Endothelial cell (in vitro differentiated cells): ENCODE measurements around the gene MR1. TPM values are rescaled to one million over a fixed set of nuclear protein-coding genes. Genes with fewer than 3 reads are reported as not detected.
A peak's percentile ranks its signal among the peaks of the same experiment; 100 is the strongest.

Experiments used
- DNase-seq: peaks from one replicate; pipeline ENCODE4 v3.0.0; 2021; ENCODE audit warnings: low spot score
- H3K27ac Mint-ChIP-seq: one replicate; pipeline ENCODE4 v1.8.0; 2021; ENCODE audit warnings: mixed read lengths, inconsistent platforms; ENCODE audit not compliant: unreplicated experiment
- H3K27me3 Mint-ChIP-seq: one replicate; pipeline ENCODE4 v1.8.0; 2021; ENCODE audit warnings: mild to moderate bottlenecking, moderate library complexity, mixed read lengths, inconsistent platforms; ENCODE audit not compliant: unreplicated experiment
- H3K36me3 Mint-ChIP-seq: one replicate; pipeline ENCODE4 v1.8.0; 2021; ENCODE audit warnings: mild to moderate bottlenecking, low read depth, mixed read lengths, inconsistent platforms; ENCODE audit not compliant: unreplicated experiment
- H3K4me1 Mint-ChIP-seq: one replicate; pipeline ENCODE4 v1.8.0; 2021; ENCODE audit warnings: mild to moderate bottlenecking, mixed read lengths, inconsistent platforms; ENCODE audit not compliant: unreplicated experiment
- H3K4me3 Mint-ChIP-seq: one replicate; pipeline ENCODE4 v1.8.0; 2021; ENCODE audit warnings: mild to moderate bottlenecking, mixed read lengths, inconsistent platforms; ENCODE audit not compliant: unreplicated experiment
- H3K9me3 Mint-ChIP-seq: one replicate; pipeline ENCODE4 v1.8.0; 2021; ENCODE audit warnings: mixed read lengths, inconsistent platforms; ENCODE audit not compliant: unreplicated experiment
- total RNA-seq: library from RNA; stranded (reverse); fragmentation: NEBNext Ultra II Directional; extraction: Animal tissue kit (Norgen Biotek cat#: 25700); gene quantifications from one replicate; pipeline ENCODE4 v1.2.1, GENCODE V29; 2021; ENCODE audit not compliant: unreplicated experiment
- TF ChIP-seq, protein P1 (sequence below): fragments of 200-600 bp; sonication (generic); IDR thresholded peaks from one replicate; pipeline ENCODE4 v1.5.0; 2021; ENCODE audit warnings: antibody characterized with exemption; ENCODE audit not compliant: unreplicated experiment

The MR1 gene
- total RNA-seq, 1 donor from 2014 or later, result 0.67 TPM

DNA sequence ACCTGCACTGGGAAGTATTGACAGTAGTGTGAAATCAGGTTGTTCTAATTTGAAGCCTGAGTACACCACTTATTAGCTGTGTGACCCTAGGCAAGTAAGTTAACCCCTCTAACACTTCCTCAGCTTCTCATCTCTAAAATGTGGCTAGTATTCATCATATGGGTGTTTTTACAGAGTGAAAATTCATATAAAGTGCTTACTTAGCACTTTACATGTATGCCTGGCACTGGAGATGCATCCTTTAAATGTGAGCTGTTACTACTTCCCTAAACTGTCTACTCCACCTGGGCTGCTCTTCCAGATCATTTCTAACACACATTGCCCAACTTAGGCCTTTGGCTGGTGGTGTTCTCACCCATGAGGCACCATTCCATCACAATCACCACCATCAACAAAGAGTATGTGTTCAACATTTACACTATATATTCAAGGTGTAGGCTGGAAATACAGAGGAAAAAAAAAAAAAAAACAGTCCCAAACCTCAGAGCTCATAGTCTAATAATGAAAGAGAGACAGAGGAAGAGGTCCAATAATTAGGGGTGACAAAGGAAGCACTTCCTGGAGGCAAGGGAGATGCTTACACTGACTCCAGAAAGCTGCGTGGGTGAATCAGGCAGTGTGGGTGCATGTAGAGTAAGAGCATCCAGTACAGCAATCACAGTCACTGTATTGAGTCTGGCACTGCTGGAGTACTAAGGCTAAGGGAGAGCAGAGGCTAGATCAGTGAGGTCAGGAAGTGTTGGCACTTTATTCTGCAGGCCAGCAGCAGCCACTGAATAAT is 14.7 kb upstream of the MR1 start:
- Mint-ChIP-seq H3K27ac (peak overlapping the region; percentile 53), H3K4me3 (peak overlapping the region; percentile 89), H3K27me3 (peaks cover 6% of the 10 kb centered on the region), H3K36me3 (peaks cover 10% of the 10 kb centered on the region), H3K9me3 (no peaks in the 10 kb centered on the region), H3K4me1 (peaks cover 24% of the 10 kb centered on the region)
- TF ChIP-seq, protein P1, sequence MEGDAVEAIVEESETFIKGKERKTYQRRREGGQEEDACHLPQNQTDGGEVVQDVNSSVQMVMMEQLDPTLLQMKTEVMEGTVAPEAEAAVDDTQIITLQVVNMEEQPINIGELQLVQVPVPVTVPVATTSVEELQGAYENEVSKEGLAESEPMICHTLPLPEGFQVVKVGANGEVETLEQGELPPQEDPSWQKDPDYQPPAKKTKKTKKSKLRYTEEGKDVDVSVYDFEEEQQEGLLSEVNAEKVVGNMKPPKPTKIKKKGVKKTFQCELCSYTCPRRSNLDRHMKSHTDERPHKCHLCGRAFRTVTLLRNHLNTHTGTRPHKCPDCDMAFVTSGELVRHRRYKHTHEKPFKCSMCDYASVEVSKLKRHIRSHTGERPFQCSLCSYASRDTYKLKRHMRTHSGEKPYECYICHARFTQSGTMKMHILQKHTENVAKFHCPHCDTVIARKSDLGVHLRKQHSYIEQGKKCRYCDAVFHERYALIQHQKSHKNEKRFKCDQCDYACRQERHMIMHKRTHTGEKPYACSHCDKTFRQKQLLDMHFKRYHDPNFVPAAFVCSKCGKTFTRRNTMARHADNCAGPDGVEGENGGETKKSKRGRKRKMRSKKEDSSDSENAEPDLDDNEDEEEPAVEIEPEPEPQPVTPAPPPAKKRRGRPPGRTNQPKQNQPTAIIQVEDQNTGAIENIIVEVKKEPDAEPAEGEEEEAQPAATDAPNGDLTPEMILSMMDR, result no peak
- no peak for DNase-seq

DNA sequence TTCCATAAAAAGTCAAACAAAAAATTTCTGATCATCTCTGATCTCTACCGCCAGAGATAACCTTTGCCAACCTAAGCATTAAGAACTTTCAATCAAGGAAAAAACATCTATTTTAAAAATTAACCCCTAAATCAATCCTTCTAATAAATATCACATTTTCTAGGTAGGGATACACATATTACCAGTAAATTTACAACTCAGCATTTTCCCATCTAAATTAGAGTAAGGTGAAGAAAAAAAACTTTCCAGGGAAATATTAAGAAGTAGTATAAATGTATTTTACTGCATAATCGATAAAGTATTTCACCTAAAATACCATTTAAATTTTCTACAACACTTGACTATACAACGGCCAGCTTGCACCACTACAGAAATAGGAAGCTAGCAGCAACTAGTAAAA is 12.6 kb upstream of the MR1 start:
- peaks cover 31% of the 10 kb centered on the region for H3K4me1 Mint-ChIP-seq
- TF ChIP-seq, protein P1, result no peak
- peaks cover 10% of the 10 kb centered on the region for H3K36me3 Mint-ChIP-seq
- H3K27ac Mint-ChIP-seq, result peak overlapping the region; percentile 96
- H3K27me3 Mint-ChIP-seq, result peaks cover 6% of the 10 kb centered on the region
- no peak for DNase-seq
- no peaks in the 10 kb centered on the region for H3K9me3 Mint-ChIP-seq
- peak overlapping the region; percentile 91 for H3K4me3 Mint-ChIP-seq

DNA sequence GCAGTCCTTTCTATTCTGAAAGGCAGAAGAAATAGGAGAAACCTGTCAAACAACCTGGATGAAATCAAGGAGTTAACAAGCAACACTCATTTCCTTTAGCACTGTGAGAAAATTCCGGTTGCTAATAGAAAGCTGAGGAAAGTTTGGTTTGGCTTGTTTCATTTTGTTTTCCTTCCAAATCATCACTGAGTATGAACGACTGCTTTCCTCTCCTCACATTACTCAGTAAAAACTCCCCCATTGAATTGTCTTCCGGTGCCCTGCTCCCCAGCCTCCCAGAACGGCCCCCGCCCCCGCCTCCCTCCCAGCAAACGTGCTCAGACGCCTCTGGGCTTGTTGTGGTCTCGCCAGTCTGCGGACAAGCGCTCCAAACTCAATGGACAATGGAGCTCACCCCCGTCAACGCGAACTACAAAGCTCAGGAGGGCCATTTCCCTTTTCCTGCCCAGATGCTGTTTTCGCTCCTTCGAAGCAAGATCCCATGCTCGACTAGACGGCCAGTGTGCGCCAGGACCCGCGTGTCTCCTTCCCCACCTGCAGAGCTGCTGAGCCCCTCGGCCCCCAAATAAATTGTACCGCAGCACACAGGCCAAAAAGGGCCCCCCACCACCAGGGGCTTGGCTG is 11.9 kb upstream of the MR1 start:
- TF ChIP-seq, protein P1, result no peak
- Mint-ChIP-seq H3K27ac (peak overlapping the region; percentile 96), H3K36me3 (peaks cover 10% of the 10 kb centered on the region), H3K4me3 (peak overlapping the region; percentile 91), H3K27me3 (peaks cover 6% of the 10 kb centered on the region), H3K9me3 (no peaks in the 10 kb centered on the region), H3K4me1 (peaks cover 34% of the 10 kb centered on the region)
- peak; percentile 76 for DNase-seq

DNA sequence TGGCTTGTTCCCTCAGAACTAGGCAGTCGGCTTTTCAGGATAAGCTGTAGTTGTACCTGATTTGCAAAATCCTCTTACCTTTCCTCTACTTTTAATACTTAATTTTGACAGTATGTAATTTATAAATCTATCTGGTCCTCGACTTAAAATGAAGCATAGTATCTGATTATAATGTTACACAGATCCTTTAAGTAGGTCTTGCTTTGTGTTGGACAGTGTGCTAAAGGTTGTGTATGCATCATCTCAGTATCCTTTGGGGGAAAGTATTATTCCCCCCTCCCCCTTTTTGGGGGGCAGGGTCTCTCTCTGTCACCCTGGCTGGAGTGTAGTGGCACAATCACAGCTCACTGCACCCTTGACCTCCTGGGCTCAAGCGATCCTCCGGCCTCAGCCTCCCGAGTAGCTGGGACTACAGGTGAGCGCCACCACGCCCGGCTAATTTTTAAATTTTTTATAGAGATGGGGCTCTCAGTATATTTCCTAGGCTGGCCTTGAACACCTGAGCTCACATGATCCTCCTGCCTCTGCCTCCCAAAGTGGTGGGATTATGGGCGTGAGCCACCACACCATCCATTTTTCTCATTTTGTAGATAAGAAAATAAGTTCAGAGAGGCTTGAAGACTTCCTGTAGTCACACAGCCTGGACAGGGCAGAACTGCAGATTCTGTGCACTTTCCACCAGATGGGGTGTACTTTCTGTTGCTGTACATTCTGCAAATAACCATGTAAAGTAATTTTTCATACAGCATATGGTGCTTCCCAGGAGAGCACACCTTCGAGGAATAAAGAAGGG is 10.3 kb upstream of the MR1 start:
- H3K4me3 Mint-ChIP-seq, result peak overlapping the region; percentile 91
- peak overlapping the region; percentile 74 for H3K27ac Mint-ChIP-seq
- H3K36me3 Mint-ChIP-seq, result peaks cover 5% of the 10 kb centered on the region
- no peaks in the 10 kb centered on the region for H3K9me3 Mint-ChIP-seq
- peaks cover 6% of the 10 kb centered on the region for H3K27me3 Mint-ChIP-seq
- TF ChIP-seq, protein P1, result no peak
- H3K4me1 Mint-ChIP-seq, result peaks cover 30% of the 10 kb centered on the region
- DNase-seq, result no peak
